ENCODE data around the gene SAG. TPM values are rescaled to one million over a fixed set of nuclear protein-coding genes. Genes with fewer than 3 reads are reported as not detected.
"Not testable (repeated sequence)": the region's sequence is repeated elsewhere in the genome, so short reads cannot be mapped to it uniquely, and the experiment has no call there.

The SAG gene
- total RNA-seq, 4 donors from 2014 or later: not detected

DNA sequence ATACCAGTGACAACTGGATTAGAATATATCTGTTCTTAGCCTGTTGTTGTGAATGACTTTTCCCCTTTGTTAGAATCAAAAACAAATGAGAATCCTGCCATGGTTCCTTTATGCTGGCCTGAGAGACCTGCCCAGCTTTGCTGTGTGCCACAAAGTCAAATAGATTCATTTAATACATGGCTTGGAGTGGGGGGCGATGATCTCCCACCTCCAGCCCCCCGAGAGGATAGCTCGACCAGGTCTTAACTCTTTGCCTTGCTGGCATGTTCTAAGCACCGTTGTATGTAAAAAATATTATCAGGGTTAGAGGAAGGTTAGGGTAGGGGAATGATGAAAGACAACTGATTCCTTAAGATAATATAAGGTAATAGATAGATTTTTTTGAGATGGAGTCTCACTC is 24.5 kb downstream of the SAG start:
- in situ Hi-C loops (cut with MboI; ENCODE audit: low pct_ligation_motif_present in 1 of 4, low pct_unique_long_range_greater_than_20kb in 1 of 4, low sequenced_read_pairs in 3 of 4) (no loop called here), intact Hi-C loops (cut with DNase I; ENCODE audit: low total_unique reads) (no loop called here)
- Histone ChIP-seq H3K27me3 (no peaks in the 10 kb centered on the region), H3K4me1 (peaks cover 0 to 26% (median 5%) of the 10 kb centered on the region in 4 donors), H3K36me3 (no peaks in the 10 kb centered on the region), H3K27ac (peak overlapping the region; percentile 33 to 67 (median 55)), H3K9me3 (no peaks in the 10 kb centered on the region), H3K4me3 (no peak overlapping the region)
- 88 to 94% methylated on average over 3 to 4 of the region's 4 CpGs for WGBS, 2 donors (ENCODE audit: low coverage in 1 of 2)
- no peak for DNase-seq
- TF ChIP-seq EP300 (IDR thresholded peaks at IDR 0.05; ENCODE audit: low read depth): no peak
- TF ChIP-seq POLR2AphosphoS5 (IDR thresholded peaks at IDR 0.05): no peak
- no peak for TF ChIP-seq CTCF (IDR thresholded peaks at IDR 0.05)
- TF ChIP-seq POLR2A (IDR thresholded peaks at IDR 0.05): no peak

DNA sequence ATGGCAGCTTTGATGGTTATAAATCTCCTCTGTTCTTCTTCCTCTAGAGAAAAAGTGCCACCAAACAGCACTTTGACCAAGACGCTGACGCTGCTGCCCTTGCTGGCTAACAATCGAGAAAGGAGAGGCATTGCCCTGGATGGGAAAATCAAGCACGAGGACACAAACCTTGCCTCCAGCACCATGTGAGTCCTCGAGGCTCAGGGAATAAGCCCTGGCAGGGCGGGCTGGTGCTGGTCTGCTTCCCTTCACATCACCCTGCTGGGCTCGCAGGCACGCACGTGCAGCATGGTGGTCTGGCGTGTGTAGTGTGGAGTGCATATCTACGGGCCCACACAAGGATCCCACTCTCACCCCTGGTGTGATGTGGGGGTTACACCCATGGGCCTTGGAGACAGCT is 27.3 kb downstream of the SAG start:
- Histone ChIP-seq H3K4me1 (peaks cover 0 to 40% (median 9%) of the 10 kb centered on the region in 4 donors), H3K27ac (no peak overlapping the region), H3K9me3 (no peaks in the 10 kb centered on the region), H3K4me3 (no peak overlapping the region), H3K36me3 (no peaks in the 10 kb centered on the region), H3K27me3 (no peaks in the 10 kb centered on the region)
- intact Hi-C loops (cut with DNase I; ENCODE audit: low total_unique reads): no loop called here
- WGBS, 2 donors (ENCODE audit: low coverage in 1 of 2): 93% methylated on average over 11 of the region's 11 CpGs; no CpG with 5 or more reads in 1 of the 2 donors
- DNase-seq: no peak
- in situ Hi-C loops (cut with MboI; ENCODE audit: low pct_ligation_motif_present in 1 of 4, low pct_unique_long_range_greater_than_20kb in 1 of 4, low sequenced_read_pairs in 3 of 4): no loop called here
- TF ChIP-seq EP300 (IDR thresholded peaks at IDR 0.05; ENCODE audit: low read depth): no peak
- no peak for TF ChIP-seq POLR2AphosphoS5 (IDR thresholded peaks at IDR 0.05)

GRCh38 chr2:233336091-233336490 is 28.5 kb downstream of the SAG start:
- H3K9me3 ChIP-seq; H3K27me3 ChIP-seq; H3K36me3 ChIP-seq; in situ Hi-C loops (cut with MboI; ENCODE audit: low pct_ligation_motif_present in 1 of 4, low pct_unique_long_range_greater_than_20kb in 1 of 4, low sequenced_read_pairs in 3 of 4); DNase-seq; intact Hi-C loops (cut with DNase I; ENCODE audit: low total_unique reads); H3K4me3 ChIP-seq: not testable (repeated sequence)
- 79% methylated on average over 13 of the region's 13 CpGs; no CpG with 5 or more reads in 1 of the 2 donors for WGBS, 2 donors (ENCODE audit: low coverage in 1 of 2)
- H3K27ac ChIP-seq: peak overlapping the region in 3 of 4 donors; percentile 24 to 71 (median 42)
- H3K4me1 ChIP-seq: peaks cover 0 to 43% (median 9%) of the 10 kb centered on the region in 4 donors

DNA sequence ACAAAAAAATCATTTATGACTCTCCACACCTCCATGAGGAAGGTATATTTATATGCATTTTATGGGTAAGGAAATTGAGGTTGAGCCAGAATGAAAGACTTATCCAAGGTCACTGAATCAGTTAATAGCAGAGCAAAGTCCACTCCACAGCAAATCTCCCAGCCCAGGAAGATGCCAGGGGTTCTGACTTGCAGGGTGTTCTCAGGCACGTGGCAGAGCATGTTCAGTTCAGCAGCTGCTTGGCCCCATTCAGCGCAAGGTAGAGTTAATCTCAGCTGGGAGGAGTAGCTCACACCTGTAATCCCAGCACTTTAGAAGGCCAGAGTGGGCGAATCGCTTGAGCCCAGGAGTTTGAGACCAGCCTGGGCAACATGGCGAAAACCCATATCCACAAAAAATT is 28.9 kb downstream of the SAG start:
- peak; percentile 76 for DNase-seq
- H3K27ac ChIP-seq: peak overlapping the region; percentile 1 to 71 (median 40)
- no peak for TF ChIP-seq CTCF (IDR thresholded peaks at IDR 0.05)
- peak in 2 of 3 donors; percentile 15 to 54 for TF ChIP-seq POLR2AphosphoS5 (IDR thresholded peaks at IDR 0.05)
- H3K4me1 ChIP-seq: peaks cover 0 to 43% (median 9%) of the 10 kb centered on the region in 4 donors
- in situ Hi-C loops (cut with MboI; ENCODE audit: low pct_ligation_motif_present in 1 of 4, low pct_unique_long_range_greater_than_20kb in 1 of 4, low sequenced_read_pairs in 3 of 4): no loop called here
- 50% methylated on average over 5 of the region's 5 CpGs; no CpG with 5 or more reads in 1 of the 2 donors for WGBS, 2 donors (ENCODE audit: low coverage in 1 of 2)
- H3K27me3 ChIP-seq: no peaks in the 10 kb centered on the region
- H3K4me3 ChIP-seq: no peak overlapping the region
- intact Hi-C loops (cut with DNase I; ENCODE audit: low total_unique reads): no loop called here
- no peaks in the 10 kb centered on the region for H3K36me3 ChIP-seq
- H3K9me3 ChIP-seq: no peaks in the 10 kb centered on the region

GRCh38 chr2:233338046-233338445 is 30.4 kb downstream of the SAG start:
- in situ Hi-C loops (cut with MboI; ENCODE audit: low pct_ligation_motif_present in 1 of 4, low pct_unique_long_range_greater_than_20kb in 1 of 4, low sequenced_read_pairs in 3 of 4) (no loop called here), intact Hi-C loops (cut with DNase I; ENCODE audit: low total_unique reads) (no loop called here)
- H3K27me3 ChIP-seq: no peaks in the 10 kb centered on the region
- WGBS, 2 donors (ENCODE audit: low coverage in 1 of 2): 84% methylated on average over 5 of the region's 5 CpGs; no CpG with 5 or more reads in 1 of the 2 donors
- peaks cover 0 to 35% (median 9%) of the 10 kb centered on the region in 4 donors for H3K4me1 ChIP-seq
- no peaks in the 10 kb centered on the region for H3K36me3 ChIP-seq
- no peak overlapping the region for H3K27ac ChIP-seq
- no peak overlapping the region for H3K4me3 ChIP-seq
- DNase-seq: no peak
- H3K9me3 ChIP-seq: no peaks in the 10 kb centered on the region
- TF ChIP-seq POLR2A (IDR thresholded peaks at IDR 0.05): no peak
- no peak for TF ChIP-seq EP300 (IDR thresholded peaks at IDR 0.05; ENCODE audit: low read depth)
- TF ChIP-seq CTCF (IDR thresholded peaks at IDR 0.05): no peak
- TF ChIP-seq POLR2AphosphoS5 (IDR thresholded peaks at IDR 0.05): no peak

All from transverse colon (tissue), 4 donors.